Caco-2 (cell line): ENCODE measurements around the gene CYP2U1. TPM values are rescaled to one million over a fixed set of nuclear protein-coding genes. Genes with fewer than 3 reads are reported as not detected.

Experiments
- BruUV-seq: library from RNA; stranded (reverse); fragments of 400-500 nt; replicated peaks from 2 replicates; lab custom pipeline; 2021; lab: Mats Ljungman, UMichigan
- CTCF ChIA-PET: fragments of 300-600 bp; sonication (Branson Sonifier 250); formaldehyde crosslinking; loops from one replicate; lab custom pipeline; 2022; ENCODE audit warnings: antibody characterized with exemption; lab: Charles Lee
- POLR2A ChIA-PET: fragments of 300-600 bp; sonication (Branson Sonifier 250); formaldehyde crosslinking; loops from one replicate; lab custom pipeline; 2022; ENCODE audit warnings: antibody characterized with exemption; lab: Charles Lee
- DNase-seq, 2 experiments: peaks; one replicate each; pipeline versions ENCODE4 v3.0.0 to v3.0.0-alpha.2; 2020 to 2022
- H3K27me3 ChIP-seq: replicated peaks from 2 replicates; pipeline ENCODE4 v1.6.0; 2011; ENCODE audit warnings: low read length; ENCODE audit not compliant: control insufficient read depth, insufficient read depth
- H3K36me3 ChIP-seq: 2 replicates; pipeline ENCODE4 v1.5.1; 2011; ENCODE audit warnings: low read length; ENCODE audit not compliant: control insufficient read depth, insufficient read depth
- H3K4me1 ChIP-seq: fragments of 250-450 bp; sonication (Bioruptor Pico); 2 replicates; pipeline ENCODE4 v1.5.1; 2020; ENCODE audit warnings: mild to moderate bottlenecking
- H3K4me3 ChIP-seq: 2 replicates; pipeline ENCODE4 v1.5.1; 2011; ENCODE audit warnings: low read depth, mild to moderate bottlenecking, control low read depth, low read length
- H3K9me3 ChIP-seq: fragments of 250-450 bp; sonication (Bioruptor Pico); 2 replicates; pipeline ENCODE4 v1.5.1; 2020; ENCODE audit warnings: mild to moderate bottlenecking, moderate library complexity
- H3K27ac Mint-ChIP-seq: one replicate; pipeline ENCODE4 v1.8.0; 2022; ENCODE audit warnings: mixed read lengths; ENCODE audit not compliant: unreplicated experiment
- H3K27me3 Mint-ChIP-seq: one replicate; pipeline ENCODE4 v1.8.0; 2022; ENCODE audit warnings: mixed read lengths; ENCODE audit not compliant: insufficient read depth, unreplicated experiment
- H3K36me3 Mint-ChIP-seq: one replicate; pipeline ENCODE4 v1.8.0; 2022; ENCODE audit warnings: mild to moderate bottlenecking, mixed read lengths; ENCODE audit not compliant: insufficient read depth, unreplicated experiment
- H3K4me1 Mint-ChIP-seq: one replicate; pipeline ENCODE4 v1.8.0; 2022; ENCODE audit warnings: low read depth, mixed read lengths; ENCODE audit not compliant: unreplicated experiment
- H3K4me3 Mint-ChIP-seq: one replicate; pipeline ENCODE4 v1.8.0; 2022; ENCODE audit warnings: mild to moderate bottlenecking, moderate library complexity, mixed read lengths; ENCODE audit not compliant: unreplicated experiment
- H3K9me3 Mint-ChIP-seq: one replicate; pipeline ENCODE4 v1.8.0; 2022; ENCODE audit warnings: mixed read lengths; ENCODE audit not compliant: unreplicated experiment
- CTCF ChIP-seq, 2 experiments: fragments of 200-600 bp in 1 of 2; IDR thresholded peaks; 1 replicate in 1 of 2; 2 replicates in 1 of 2; pipeline versions ENCODE4 v1.5.1 to v1.8.0; 2011 to 2022; ENCODE audit warnings: antibody characterized with exemption in 1 of 2, control low read depth in 1 of 2, inconsistent platforms in 1 of 2, low read depth in 1 of 2, low read length in 1 of 2, mild to moderate bottlenecking in 1 of 2, moderate library complexity in 1 of 2; ENCODE audit not compliant: insufficient read depth in 1 of 2, severe bottlenecking in 1 of 2, unreplicated experiment in 1 of 2
- intact Hi-C: fragments of 100-400 bp; cut with micrococcal nuclease; formaldehyde crosslinking; loops from one replicate; pipeline ENCODE4 v1.10.0; 2022; ENCODE audit not compliant: unreplicated experiment
- total RNA-seq: library from RNA; stranded (reverse); gene quantifications from 2 replicates; pipeline ENCODE4 v1.2.3, GENCODE V29; 2022

The CYP2U1 gene
- total RNA-seq, 1 experiment from 2014 or later, result 1.7 TPM

DNA sequence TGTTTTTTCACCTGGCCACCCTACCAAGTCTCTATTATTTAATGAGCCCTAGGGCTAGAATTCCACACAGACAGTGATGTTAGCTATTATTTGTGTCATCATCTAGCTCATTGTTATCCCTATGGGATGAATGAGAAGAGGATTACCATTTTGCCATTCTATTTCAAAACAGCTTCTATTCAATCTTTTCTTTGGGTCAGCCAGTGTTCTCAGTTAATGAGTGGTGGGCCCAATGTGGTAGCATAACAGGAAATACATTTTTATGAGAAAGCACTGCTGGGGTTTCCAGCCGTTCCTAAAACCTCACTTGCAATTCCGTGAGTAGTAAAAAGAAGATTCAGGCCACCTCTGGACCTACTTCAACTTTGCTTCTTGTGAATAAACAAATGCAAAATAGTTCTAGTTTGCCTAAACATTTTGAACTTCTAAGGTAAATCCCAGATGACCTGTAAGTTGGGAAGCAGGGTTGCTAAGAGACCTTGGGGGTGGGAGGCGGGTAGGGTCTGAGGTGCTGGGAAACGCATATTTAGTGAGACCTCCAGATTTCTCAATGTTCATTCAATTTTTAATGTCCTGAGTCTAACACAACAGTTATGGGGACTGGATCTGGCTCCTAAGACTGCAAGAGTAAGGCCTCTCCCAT lies 24.8 kb upstream of the CYP2U1 start:
- no peaks in the 10 kb centered on the region for H3K4me1 ChIP-seq
- TF ChIP-seq CTCF (IDR thresholded peaks at IDR 0.05; ENCODE audit: insufficient read depth in 1 of 2, low read depth in 1 of 2, low read length in 1 of 2, severe bottlenecking in 1 of 2, unreplicated experiment in 1 of 2), result no peak
- H3K4me3 Mint-ChIP-seq, result no peak overlapping the region
- no peak overlapping the region for H3K27ac Mint-ChIP-seq
- ChIA-PET POLR2A (no interaction called here), CTCF (no interaction called here)
- no peak overlapping the region for H3K4me3 ChIP-seq
- H3K36me3 ChIP-seq, result no peaks in the 10 kb centered on the region
- H3K9me3 ChIP-seq, result no peaks in the 10 kb centered on the region
- H3K9me3 Mint-ChIP-seq, result no peaks in the 10 kb centered on the region
- intact Hi-C loops, result no loop called here
- H3K27me3 ChIP-seq, result no peaks in the 10 kb centered on the region
- BruUV-seq, result no TSS peak
- no peaks in the 10 kb centered on the region for H3K4me1 Mint-ChIP-seq
- no peaks in the 10 kb centered on the region for H3K36me3 Mint-ChIP-seq
- no peak for DNase-seq
- H3K27me3 Mint-ChIP-seq, result no peaks in the 10 kb centered on the region

- Mint-ChIP-seq H3K27ac (no peak overlapping the region), H3K4me1 (no peaks in the 10 kb centered on the region), H3K9me3 (no peaks in the 10 kb centered on the region), H3K27me3 (no peaks in the 10 kb centered on the region), H3K36me3 (no peaks in the 10 kb centered on the region), H3K4me3 (no peak overlapping the region)
- BruUV-seq, result no TSS peak
- CTCF ChIA-PET, result no interaction called here
- Histone ChIP-seq H3K4me1 (no peaks in the 10 kb centered on the region), H3K9me3 (no peaks in the 10 kb centered on the region), H3K4me3 (no peak overlapping the region), H3K27me3 (no peaks in the 10 kb centered on the region), H3K36me3 (no peaks in the 10 kb centered on the region)
- POLR2A ChIA-PET, result no interaction called here
- no peak for TF ChIP-seq CTCF (IDR thresholded peaks at IDR 0.05; ENCODE audit: insufficient read depth in 1 of 2, low read depth in 1 of 2, low read length in 1 of 2, severe bottlenecking in 1 of 2, unreplicated experiment in 1 of 2)
- no peak for DNase-seq
- intact Hi-C loops, result no loop called here
These were observed 23.0 kb upstream of the CYP2U1 start for GRCh38 chr4:107908377-107908776.

DNA sequence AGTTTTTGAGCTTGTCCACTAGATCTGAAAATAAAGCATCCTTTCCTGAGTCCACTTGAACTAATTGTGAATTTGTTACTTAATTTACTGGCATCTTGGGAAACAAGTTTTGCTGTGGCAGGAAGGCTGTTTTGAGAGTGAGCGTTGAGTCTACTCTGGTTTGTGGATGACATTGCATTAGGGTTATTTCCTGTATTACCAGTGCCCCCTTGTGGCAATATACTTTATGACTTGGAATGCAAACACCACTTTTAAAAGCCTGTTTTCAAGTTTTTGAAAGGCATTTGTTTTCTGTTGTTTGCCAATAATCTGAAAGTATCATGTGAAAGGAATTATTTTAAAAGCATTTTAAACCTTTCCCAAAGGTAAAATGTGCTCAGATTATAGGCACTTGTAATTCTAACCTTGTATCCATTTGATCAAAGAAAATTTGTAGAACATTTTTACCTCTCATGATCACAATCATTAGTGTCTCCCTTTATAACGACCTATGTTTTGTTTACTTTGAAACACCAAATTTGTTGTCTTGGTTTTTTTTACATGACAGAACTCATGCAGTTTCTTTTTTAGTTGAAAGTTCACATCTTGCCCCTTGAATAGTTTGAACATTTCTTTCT lies 18.0 kb upstream of the CYP2U1 start:
- Mint-ChIP-seq H3K36me3 (no peaks in the 10 kb centered on the region), H3K4me1 (peaks cover 6% of the 10 kb centered on the region), H3K27me3 (no peaks in the 10 kb centered on the region), H3K9me3 (peaks cover 2% of the 10 kb centered on the region), H3K27ac (no peak overlapping the region), H3K4me3 (no peak overlapping the region)
- ChIA-PET POLR2A (no interaction called here), CTCF (no interaction called here)
- H3K27me3 ChIP-seq, result no peaks in the 10 kb centered on the region
- intact Hi-C loops, result loop anchor here (1.0 to 10.0 kb wide), 3 partner anchors 89 to 171 kb away; partner anchors contain the start of gene SGMS2
- peak; percentile 39 to 71 for DNase-seq
- peaks cover 11% of the 10 kb centered on the region for H3K4me1 ChIP-seq
- no TSS peak for BruUV-seq
- H3K36me3 ChIP-seq, result no peaks in the 10 kb centered on the region
- no peak overlapping the region for H3K4me3 ChIP-seq
- TF ChIP-seq CTCF (IDR thresholded peaks at IDR 0.05; ENCODE audit: insufficient read depth in 1 of 2, low read depth in 1 of 2, low read length in 1 of 2, severe bottlenecking in 1 of 2, unreplicated experiment in 1 of 2), result peak; percentile 56 to 70
- no peaks in the 10 kb centered on the region for H3K9me3 ChIP-seq
